ELR (cell line): Measurements from ENCODE around the gene KIAA1191.
A peak's percentile ranks its signal among the peaks of the same experiment; 100 is the strongest.
"Not testable (repeated sequence)": the region's sequence is repeated elsewhere in the genome, so short reads cannot be mapped to it uniquely, and the experiment has no call there.

Experiments used
- DNase-seq: peaks from one replicate; pipeline ENCODE4 v3.0.0-alpha.2; 2015; ENCODE audit warnings: low read depth

The KIAA1191 gene

GRCh38 chr5:176361437-176362232 lies at the start of gene KIAA1191:
Gene KIAA1191, minus strand, starts transcription at chr5:176361764. Its CDS starts 2,256 bp downstream, at chr5:176359508.
- peak; percentile 92 for DNase-seq

- no peak for DNase-seq
Measured at GRCh38 chr5:176410486-176411180, 49.1 kb upstream of the KIAA1191 start.

GRCh38 chr5:176409765-176410164 lies 48.2 kb upstream of the KIAA1191 start:
- DNase-seq: no peak

- no peak for DNase-seq
Measured at GRCh38 chr5:176408590-176408989, 47.0 kb upstream of the KIAA1191 start.

DNA sequence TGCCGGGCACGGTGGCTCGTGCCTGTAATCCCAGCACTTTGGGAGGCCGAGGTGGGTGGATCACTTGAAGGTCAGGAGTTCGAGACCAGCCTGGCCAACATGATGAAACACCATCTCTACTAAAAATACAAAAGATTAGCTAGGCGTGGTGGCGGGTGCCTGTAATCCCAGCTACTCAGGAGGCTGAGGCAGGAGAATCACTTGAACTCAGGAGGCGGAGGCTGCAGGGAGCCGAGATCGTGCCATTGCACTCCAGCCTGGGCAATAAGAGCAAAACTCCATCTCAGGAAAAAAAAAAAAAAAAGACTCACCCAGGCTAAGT lies 46.6 kb upstream of the KIAA1191 start:
- not testable (repeated sequence) for DNase-seq

DNA sequence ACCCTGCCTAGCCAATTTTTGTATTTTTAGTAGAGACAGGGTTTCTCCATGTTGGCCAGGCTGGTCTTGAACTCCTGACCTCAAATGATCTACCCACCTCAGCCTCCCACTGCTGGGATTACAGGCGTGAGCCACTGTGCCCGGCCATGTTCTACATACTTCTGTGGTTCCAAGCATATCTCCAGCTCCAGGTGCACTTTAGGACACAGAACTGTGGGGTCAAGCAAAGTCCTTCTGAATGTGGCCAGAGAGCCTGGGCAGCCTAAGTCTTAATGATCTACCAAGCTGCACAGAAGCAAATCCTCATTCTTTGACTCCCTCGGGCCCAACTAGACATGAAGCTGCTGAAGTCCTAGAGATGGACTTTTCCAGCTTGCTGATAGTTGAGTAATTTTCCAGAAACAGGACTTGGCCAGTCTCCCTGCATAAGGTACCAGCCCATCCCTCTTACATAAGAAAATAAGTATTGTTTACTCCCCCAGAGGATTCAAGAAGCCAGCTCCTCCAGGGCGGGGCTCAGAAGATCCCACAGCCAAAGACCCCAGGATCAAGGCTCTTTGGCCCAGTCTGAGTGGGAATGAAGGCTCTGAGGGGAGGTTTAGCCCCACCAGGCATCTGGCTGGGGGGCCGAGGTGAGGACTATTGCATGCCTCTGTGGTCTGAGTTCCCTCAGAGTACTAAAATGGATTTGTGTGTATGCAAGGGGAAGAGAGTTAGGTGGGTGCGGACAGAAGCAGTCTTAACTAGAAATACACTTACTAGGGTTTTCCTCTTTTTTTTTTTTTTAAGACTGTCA lies 46.1 kb upstream of the KIAA1191 start:
- DNase-seq: no peak

GRCh38 chr5:176406436-176407052 lies 45.0 kb upstream of the KIAA1191 start:
- no peak for DNase-seq

- no peak for DNase-seq
Measured at GRCh38 chr5:176405656-176406435, 44.3 kb upstream of the KIAA1191 start.

DNA sequence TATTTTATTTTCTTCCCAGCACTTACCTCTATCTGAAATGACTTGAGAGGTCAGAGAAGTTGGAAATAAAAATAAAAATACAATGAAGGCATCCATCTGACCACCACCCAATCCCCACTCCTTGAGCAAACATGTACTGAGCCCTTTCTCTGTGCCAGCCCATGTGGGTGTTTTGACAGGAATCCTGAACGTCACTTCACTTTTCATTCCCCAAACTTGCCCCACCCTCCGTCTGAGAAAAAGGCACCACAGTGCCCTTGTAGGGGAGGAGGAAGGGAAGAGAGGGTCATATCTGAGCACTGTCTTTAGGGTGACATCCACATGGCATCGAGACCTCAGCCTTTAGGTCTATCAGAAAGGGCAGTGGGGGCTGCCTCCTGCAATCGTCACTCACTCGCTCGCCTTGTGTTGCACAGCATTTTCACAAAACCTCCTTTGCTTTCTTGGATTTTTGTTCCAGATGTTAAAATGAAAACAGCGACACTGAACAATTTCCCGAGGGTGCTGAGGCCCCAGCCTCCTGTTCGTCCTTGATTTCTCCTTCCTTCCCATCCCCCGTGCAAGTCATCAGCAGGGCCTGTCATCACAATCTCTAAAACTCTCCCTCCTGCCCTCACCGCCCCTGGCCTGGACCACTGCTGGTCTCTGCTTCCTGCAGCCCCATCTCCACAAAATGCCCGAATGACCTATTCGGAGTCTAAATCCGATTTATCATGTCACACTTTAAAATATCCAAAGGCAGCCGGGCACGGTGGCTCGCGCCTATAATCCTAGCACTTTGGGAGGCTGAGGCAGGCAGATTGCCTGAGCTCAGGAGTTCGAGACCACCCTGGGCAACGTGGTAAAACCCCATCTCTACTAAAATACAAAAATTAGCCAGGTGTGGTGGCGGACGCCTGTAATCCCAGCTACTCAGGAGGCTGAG lies 40.0 kb upstream of the KIAA1191 start:
- DNase-seq: no peak

DNA sequence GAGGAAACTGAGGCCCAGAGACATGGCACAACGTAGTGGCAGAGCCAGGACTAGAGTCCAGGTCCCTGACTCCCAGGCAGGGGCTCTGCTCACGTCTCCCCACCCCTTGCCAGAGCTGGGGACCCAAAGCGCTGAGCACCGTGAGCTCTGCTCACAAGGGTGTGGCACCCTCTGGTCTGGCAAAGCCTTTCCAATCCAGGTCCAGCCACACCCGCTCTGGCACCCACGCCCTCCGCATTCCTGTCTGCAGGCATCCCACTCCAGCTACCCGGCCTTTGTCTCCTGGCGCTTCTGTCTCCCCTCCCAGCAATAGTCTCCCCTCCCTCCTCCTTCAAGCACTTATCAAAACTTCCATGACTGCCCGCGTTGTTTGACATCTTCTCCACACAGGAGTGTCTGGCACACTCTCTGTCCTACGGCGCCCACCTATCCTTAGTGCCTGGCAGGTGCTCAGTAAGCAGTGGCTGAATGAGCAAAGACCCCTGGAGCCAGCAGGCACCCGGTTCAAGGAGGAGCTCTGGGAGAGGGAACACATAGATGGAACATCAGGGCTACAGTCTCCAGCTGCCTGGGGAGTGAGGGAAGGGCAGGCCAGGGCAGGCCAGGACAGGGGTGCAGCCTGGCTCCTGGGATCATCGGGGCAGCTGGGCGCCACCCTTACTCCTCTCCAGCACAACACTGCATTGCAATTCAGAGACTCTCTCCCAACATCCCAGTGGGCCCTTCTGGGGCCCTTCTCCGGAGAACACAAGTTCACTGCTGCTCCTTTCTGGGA lies 39.0 kb upstream of the KIAA1191 start:
- no peak for DNase-seq

DNA sequence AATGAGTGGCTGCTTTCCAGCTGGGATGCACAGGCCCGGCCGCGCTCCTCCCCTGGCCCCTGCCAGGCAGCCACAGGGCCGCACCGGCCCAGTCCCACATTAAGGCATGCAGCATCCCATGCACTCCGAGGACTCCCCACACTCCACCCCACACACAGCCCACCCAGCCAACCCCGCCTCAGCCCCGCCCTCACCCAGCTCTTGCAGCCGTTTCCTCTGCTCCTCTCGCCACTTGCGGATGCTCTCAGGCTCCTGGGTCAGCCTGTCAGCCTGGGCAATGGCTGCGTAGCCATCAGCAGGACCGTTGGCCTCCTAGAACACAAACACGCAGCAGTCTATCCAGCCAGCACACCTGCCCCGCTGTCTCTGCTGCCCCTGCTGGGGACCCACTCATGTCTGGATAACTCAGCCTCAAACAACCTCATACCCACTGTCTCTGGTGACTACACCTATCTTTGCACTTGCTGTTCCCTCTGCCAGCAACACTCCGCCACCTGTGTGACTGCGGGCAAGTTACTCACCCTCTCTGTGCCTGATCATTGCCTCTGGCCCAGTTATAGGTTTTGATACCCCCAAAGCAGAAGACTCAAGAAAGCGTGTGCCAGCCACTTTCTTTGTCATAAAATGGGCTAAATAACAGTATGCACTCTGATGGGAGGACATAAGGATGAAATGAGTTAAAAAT lies 36.3 kb upstream of the KIAA1191 start:
- no peak for DNase-seq

- DNase-seq: no peak
Measured at GRCh38 chr5:176396330-176396729, 34.8 kb upstream of the KIAA1191 start.

DNA sequence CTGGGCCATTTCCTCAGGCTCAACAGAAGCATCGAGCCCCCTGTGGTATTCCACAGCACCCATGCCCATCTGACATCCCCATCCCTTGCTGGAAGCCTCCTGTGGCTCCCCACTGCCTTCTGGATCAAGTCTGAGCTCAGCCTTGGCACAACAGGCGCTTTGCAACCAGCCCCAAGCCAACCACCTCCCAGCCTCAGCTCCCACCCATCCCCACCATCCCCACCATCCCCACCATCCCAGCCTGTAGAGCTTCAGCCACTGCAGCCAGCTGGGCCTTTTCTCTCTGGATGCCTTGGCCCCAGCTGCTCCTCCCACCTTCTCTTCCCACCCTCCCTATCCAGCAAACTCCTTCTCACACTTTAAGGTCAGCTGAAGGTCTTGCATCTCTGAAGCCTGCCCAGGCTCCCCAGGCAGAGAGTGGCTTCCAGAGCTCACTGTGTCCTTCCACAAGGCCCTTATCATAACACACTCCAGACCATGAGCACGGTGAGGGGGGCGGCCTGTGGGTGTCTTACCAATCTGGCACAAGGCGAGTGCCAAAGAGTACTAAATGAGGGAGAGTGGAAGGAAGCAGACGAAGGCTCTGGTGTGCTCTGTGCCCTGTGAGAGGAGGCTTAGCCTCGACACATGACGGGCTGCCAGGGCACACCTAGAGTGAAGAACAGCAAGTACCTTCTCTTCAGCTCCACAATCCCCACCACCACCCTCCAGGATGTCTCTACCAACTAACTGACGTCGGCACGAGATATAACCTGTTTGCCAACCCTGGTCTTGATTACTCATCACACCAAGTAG lies 33.5 kb upstream of the KIAA1191 start:
- DNase-seq: no peak

DNA sequence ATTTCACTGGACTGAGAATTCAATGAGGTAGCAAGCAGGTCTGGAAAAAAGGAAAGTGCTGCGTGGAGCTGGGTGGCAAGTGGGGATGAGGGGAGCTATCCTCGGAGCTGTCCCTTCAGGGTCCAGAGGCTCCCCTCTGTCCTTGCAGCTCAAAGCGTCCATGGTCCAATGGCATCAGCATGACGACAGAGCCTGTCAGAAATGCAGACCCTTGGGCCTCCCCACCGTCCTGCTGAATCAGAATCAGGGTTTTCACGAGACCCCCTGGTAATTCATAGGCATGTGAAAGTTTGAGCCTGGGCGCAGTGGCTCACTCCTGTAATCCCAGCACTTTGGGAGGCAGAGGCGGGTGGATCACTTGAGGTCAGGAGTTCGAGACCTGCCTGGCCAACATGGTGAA lies 32.5 kb upstream of the KIAA1191 start:
- DNase-seq: no peak

DNA sequence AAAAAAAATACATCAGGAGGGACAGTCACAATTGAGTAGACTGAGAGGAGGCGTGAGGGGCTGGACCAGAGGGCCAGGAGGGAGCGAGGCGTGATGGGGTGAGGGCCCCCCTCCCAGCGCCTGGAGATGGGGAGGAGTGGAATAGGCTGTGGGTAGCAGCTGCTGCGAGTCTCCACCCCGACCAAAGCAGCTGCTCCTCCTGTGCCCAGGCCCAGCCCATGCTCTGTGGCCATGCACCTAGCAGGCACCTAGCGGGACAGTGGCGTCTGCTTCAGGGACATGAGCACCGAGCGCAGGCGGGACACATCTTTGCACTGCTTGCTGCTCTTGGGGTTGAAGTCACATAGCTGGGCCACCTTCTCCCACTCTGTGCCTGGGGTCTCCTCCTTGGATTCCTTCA lies 31.0 kb upstream of the KIAA1191 start:
- no peak for DNase-seq

DNA sequence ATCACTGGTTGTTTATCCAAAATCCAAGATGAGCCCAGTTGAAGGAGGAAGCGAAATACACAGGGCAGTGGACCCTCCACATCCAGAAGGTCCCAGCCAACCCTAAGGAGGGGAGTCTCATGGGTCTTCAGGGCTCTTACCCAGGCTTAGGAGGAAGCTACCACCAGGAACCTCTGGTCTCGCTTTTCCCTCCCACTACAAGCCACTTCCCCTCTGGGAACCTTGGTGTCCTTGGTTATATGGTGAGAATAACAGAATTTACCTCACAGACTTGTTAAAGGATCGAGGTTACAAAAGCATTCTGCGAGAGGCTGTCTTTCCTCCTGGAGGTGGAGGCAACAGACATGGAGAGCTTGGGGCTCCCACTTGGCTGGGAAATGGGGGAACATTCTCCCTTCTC lies 30.4 kb upstream of the KIAA1191 start:
- DNase-seq: no peak

- no peak for DNase-seq
Measured at GRCh38 chr5:176391479-176391878, 29.9 kb upstream of the KIAA1191 start.
